H1 (cell line): ENCODE results near the gene FDPS. TPM values are rescaled to one million over a fixed set of nuclear protein-coding genes. Genes with fewer than 3 reads are reported as not detected.

Experiments used
- CBX8 ChIP-seq: fragments of 300-800, 300-1000 bp; sonication (generic); IDR thresholded peaks from 2 replicates; pipeline ENCODE4 v1.7.1; 2016; ENCODE audit warnings: low read depth, low read length, borderline replicate concordance
- CEBPB ChIP-seq: IDR thresholded peaks from 2 replicates; pipeline ENCODE4 v1.6.1; 2012; ENCODE audit warnings: low read depth, low read length
- CREB1 ChIP-seq: IDR thresholded peaks from 2 replicates; pipeline ENCODE4 v1.6.1; 2012; ENCODE audit warnings: inconsistent platforms
- EGR1 ChIP-seq: IDR thresholded peaks from 2 replicates; pipeline ENCODE4 v1.6.1; 2011; ENCODE audit warnings: low read depth, low read length, borderline replicate concordance
- MAFK ChIP-seq: IDR thresholded peaks from 2 replicates; pipeline ENCODE4 v1.6.1; 2012; ENCODE audit warnings: low read depth, mild to moderate bottlenecking, improper control_type of control experiment, low read length
- POU5F1 ChIP-seq: IDR thresholded peaks from 2 replicates; pipeline ENCODE4 v1.6.1; 2011; ENCODE audit warnings: low read depth, mild to moderate bottlenecking, low read length, moderate library complexity
- YY1 ChIP-seq: IDR thresholded peaks from 2 replicates; pipeline ENCODE4 v1.6.1; 2011; ENCODE audit warnings: low read depth, mild to moderate bottlenecking, low read length
- polyA plus RNA-seq, 7 experiments: library from polyadenylated mRNA; depleted of rRNA in 3 of 7; stranded (reverse) in 5 of 7; unstranded in 2 of 7; fragments of >200 nt in 5 of 7; fragments of 200-250 nt in 2 of 7; gene quantifications; 1 replicate in 5 of 7; 2 replicates in 1 of 7; 4 replicates in 1 of 7; pipeline versions ENCODE4 v1.2.1 to v1.2.3, GENCODE V29; 2011 to 2013; ENCODE audit warnings: missing spikeins in 2 of 7, mixed read lengths in 2 of 7
- total RNA-seq: library from RNA; stranded (reverse); fragmentation: NEBNext Ultra II Directional; extraction: Animal tissue kit (Norgen Biotek cat#: 25700); gene quantifications from 2 replicates; pipeline ENCODE4 v1.2.1, GENCODE V29; 2021
- TF ChIP-seq, protein P1 (sequence below): fragments of 300-600 bp; sonication (generic); IDR thresholded peaks from 2 replicates; pipeline ENCODE4 v1.7.1; 2012; ENCODE audit warnings: low read length, moderate library complexity, mild to moderate bottlenecking, inconsistent platforms; ENCODE audit not compliant: insufficient replicate concordance
- TF ChIP-seq, protein P2 (sequence below): IDR thresholded peaks from 2 replicates; pipeline ENCODE4 v1.6.1; 2012; ENCODE audit warnings: low read length, inconsistent platforms

The FDPS gene
- total and polyA plus RNA-seq, 2 of the 8 experiments (the other 6 are each of a cell fraction or from before 2014, with no cell fraction given), result 267 to 368 TPM

DNA sequence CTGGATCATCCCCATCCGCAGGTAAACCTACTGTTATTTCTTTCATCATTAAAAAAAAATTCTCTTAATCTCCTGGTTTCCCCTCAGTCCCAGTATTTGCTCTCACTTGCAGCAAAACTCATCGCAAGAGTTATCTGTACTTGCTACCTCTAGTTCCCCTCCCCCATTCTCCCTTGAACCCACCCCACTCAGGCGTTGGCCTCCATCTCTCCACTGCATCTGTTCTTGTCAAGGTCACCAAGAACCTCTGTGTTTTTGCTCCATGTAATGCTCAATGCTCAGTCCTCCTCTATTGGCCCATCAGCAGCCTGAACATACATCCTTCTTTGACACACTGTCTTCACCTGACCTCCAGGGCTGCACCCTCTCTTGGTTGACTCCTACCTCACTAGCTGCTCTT is 12.0 kb upstream of the FDPS start (continued):
- TF ChIP-seq, protein P1, sequence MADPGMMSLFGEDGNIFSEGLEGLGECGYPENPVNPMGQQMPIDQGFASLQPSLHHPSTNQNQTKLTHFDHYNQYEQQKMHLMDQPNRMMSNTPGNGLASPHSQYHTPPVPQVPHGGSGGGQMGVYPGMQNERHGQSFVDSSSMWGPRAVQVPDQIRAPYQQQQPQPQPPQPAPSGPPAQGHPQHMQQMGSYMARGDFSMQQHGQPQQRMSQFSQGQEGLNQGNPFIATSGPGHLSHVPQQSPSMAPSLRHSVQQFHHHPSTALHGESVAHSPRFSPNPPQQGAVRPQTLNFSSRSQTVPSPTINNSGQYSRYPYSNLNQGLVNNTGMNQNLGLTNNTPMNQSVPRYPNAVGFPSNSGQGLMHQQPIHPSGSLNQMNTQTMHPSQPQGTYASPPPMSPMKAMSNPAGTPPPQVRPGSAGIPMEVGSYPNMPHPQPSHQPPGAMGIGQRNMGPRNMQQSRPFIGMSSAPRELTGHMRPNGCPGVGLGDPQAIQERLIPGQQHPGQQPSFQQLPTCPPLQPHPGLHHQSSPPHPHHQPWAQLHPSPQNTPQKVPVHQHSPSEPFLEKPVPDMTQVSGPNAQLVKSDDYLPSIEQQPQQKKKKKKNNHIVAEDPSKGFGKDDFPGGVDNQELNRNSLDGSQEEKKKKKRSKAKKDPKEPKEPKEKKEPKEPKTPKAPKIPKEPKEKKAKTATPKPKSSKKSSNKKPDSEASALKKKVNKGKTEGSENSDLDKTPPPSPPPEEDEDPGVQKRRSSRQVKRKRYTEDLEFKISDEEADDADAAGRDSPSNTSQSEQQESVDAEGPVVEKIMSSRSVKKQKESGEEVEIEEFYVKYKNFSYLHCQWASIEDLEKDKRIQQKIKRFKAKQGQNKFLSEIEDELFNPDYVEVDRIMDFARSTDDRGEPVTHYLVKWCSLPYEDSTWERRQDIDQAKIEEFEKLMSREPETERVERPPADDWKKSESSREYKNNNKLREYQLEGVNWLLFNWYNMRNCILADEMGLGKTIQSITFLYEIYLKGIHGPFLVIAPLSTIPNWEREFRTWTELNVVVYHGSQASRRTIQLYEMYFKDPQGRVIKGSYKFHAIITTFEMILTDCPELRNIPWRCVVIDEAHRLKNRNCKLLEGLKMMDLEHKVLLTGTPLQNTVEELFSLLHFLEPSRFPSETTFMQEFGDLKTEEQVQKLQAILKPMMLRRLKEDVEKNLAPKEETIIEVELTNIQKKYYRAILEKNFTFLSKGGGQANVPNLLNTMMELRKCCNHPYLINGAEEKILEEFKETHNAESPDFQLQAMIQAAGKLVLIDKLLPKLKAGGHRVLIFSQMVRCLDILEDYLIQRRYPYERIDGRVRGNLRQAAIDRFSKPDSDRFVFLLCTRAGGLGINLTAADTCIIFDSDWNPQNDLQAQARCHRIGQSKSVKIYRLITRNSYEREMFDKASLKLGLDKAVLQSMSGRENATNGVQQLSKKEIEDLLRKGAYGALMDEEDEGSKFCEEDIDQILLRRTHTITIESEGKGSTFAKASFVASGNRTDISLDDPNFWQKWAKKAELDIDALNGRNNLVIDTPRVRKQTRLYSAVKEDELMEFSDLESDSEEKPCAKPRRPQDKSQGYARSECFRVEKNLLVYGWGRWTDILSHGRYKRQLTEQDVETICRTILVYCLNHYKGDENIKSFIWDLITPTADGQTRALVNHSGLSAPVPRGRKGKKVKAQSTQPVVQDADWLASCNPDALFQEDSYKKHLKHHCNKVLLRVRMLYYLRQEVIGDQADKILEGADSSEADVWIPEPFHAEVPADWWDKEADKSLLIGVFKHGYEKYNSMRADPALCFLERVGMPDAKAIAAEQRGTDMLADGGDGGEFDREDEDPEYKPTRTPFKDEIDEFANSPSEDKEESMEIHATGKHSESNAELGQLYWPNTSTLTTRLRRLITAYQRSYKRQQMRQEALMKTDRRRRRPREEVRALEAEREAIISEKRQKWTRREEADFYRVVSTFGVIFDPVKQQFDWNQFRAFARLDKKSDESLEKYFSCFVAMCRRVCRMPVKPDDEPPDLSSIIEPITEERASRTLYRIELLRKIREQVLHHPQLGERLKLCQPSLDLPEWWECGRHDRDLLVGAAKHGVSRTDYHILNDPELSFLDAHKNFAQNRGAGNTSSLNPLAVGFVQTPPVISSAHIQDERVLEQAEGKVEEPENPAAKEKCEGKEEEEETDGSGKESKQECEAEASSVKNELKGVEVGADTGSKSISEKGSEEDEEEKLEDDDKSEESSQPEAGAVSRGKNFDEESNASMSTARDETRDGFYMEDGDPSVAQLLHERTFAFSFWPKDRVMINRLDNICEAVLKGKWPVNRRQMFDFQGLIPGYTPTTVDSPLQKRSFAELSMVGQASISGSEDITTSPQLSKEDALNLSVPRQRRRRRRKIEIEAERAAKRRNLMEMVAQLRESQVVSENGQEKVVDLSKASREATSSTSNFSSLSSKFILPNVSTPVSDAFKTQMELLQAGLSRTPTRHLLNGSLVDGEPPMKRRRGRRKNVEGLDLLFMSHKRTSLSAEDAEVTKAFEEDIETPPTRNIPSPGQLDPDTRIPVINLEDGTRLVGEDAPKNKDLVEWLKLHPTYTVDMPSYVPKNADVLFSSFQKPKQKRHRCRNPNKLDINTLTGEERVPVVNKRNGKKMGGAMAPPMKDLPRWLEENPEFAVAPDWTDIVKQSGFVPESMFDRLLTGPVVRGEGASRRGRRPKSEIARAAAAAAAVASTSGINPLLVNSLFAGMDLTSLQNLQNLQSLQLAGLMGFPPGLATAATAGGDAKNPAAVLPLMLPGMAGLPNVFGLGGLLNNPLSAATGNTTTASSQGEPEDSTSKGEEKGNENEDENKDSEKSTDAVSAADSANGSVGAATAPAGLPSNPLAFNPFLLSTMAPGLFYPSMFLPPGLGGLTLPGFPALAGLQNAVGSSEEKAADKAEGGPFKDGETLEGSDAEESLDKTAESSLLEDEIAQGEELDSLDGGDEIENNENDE, result no peak
- no peak for TF ChIP-seq POU5F1
- no peak for TF ChIP-seq CBX8
- no peak for TF ChIP-seq CREB1
- TF ChIP-seq, protein P2, sequence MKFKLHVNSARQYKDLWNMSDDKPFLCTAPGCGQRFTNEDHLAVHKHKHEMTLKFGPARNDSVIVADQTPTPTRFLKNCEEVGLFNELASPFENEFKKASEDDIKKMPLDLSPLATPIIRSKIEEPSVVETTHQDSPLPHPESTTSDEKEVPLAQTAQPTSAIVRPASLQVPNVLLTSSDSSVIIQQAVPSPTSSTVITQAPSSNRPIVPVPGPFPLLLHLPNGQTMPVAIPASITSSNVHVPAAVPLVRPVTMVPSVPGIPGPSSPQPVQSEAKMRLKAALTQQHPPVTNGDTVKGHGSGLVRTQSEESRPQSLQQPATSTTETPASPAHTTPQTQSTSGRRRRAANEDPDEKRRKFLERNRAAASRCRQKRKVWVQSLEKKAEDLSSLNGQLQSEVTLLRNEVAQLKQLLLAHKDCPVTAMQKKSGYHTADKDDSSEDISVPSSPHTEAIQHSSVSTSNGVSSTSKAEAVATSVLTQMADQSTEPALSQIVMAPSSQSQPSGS, result no peak
- TF ChIP-seq MAFK, result no peak
- TF ChIP-seq EGR1, result no peak
- TF ChIP-seq YY1, result no peak
- no peak for TF ChIP-seq CEBPB
